Caco-2 (cell line): ENCODE results near the gene IGFLR1. TPM values are rescaled to one million over a fixed set of nuclear protein-coding genes. Genes with fewer than 3 reads are reported as not detected.

Experiments used
- BruUV-seq: library from RNA; stranded (reverse); fragments of 400-500 nt; replicated peaks from 2 replicates; lab custom pipeline; 2021; lab: Mats Ljungman, UMichigan
- CTCF ChIA-PET: fragments of 300-600 bp; sonication (Branson Sonifier 250); formaldehyde crosslinking; loops from one replicate; lab custom pipeline; 2022; ENCODE audit warnings: antibody characterized with exemption; lab: Charles Lee
- POLR2A ChIA-PET: fragments of 300-600 bp; sonication (Branson Sonifier 250); formaldehyde crosslinking; loops from one replicate; lab custom pipeline; 2022; ENCODE audit warnings: antibody characterized with exemption; lab: Charles Lee
- DNase-seq, 2 experiments: peaks; one replicate each; pipeline versions ENCODE4 v3.0.0 to v3.0.0-alpha.2; 2020 to 2022
- H3K27me3 ChIP-seq: replicated peaks from 2 replicates; pipeline ENCODE4 v1.6.0; 2011; ENCODE audit warnings: low read length; ENCODE audit not compliant: control insufficient read depth, insufficient read depth
- H3K36me3 ChIP-seq: 2 replicates; pipeline ENCODE4 v1.5.1; 2011; ENCODE audit warnings: low read length; ENCODE audit not compliant: control insufficient read depth, insufficient read depth
- H3K4me1 ChIP-seq: fragments of 250-450 bp; sonication (Bioruptor Pico); 2 replicates; pipeline ENCODE4 v1.5.1; 2020; ENCODE audit warnings: mild to moderate bottlenecking
- H3K4me3 ChIP-seq: 2 replicates; pipeline ENCODE4 v1.5.1; 2011; ENCODE audit warnings: low read depth, mild to moderate bottlenecking, control low read depth, low read length
- H3K9me3 ChIP-seq: fragments of 250-450 bp; sonication (Bioruptor Pico); 2 replicates; pipeline ENCODE4 v1.5.1; 2020; ENCODE audit warnings: mild to moderate bottlenecking, moderate library complexity
- H3K27ac Mint-ChIP-seq: one replicate; pipeline ENCODE4 v1.8.0; 2022; ENCODE audit warnings: mixed read lengths; ENCODE audit not compliant: unreplicated experiment
- H3K27me3 Mint-ChIP-seq: one replicate; pipeline ENCODE4 v1.8.0; 2022; ENCODE audit warnings: mixed read lengths; ENCODE audit not compliant: insufficient read depth, unreplicated experiment
- H3K36me3 Mint-ChIP-seq: one replicate; pipeline ENCODE4 v1.8.0; 2022; ENCODE audit warnings: mild to moderate bottlenecking, mixed read lengths; ENCODE audit not compliant: insufficient read depth, unreplicated experiment
- H3K4me1 Mint-ChIP-seq: one replicate; pipeline ENCODE4 v1.8.0; 2022; ENCODE audit warnings: low read depth, mixed read lengths; ENCODE audit not compliant: unreplicated experiment
- H3K4me3 Mint-ChIP-seq: one replicate; pipeline ENCODE4 v1.8.0; 2022; ENCODE audit warnings: mild to moderate bottlenecking, moderate library complexity, mixed read lengths; ENCODE audit not compliant: unreplicated experiment
- H3K9me3 Mint-ChIP-seq: one replicate; pipeline ENCODE4 v1.8.0; 2022; ENCODE audit warnings: mixed read lengths; ENCODE audit not compliant: unreplicated experiment
- intact Hi-C: fragments of 100-400 bp; cut with micrococcal nuclease; formaldehyde crosslinking; loops from one replicate; pipeline ENCODE4 v1.10.0; 2022; ENCODE audit not compliant: unreplicated experiment
- total RNA-seq: library from RNA; stranded (reverse); gene quantifications from 2 replicates; pipeline ENCODE4 v1.2.3, GENCODE V29; 2022
- TF ChIP-seq, protein P1 (sequence below), 2 experiments: fragments of 200-600 bp in 1 of 2; IDR thresholded peaks; 1 replicate in 1 of 2; 2 replicates in 1 of 2; pipeline versions ENCODE4 v1.5.1 to v1.8.0; 2011 to 2022; ENCODE audit warnings: antibody characterized with exemption in 1 of 2, control low read depth in 1 of 2, inconsistent platforms in 1 of 2, low read depth in 1 of 2, low read length in 1 of 2, mild to moderate bottlenecking in 1 of 2, moderate library complexity in 1 of 2; ENCODE audit not compliant: insufficient read depth in 1 of 2, severe bottlenecking in 1 of 2, unreplicated experiment in 1 of 2

The IGFLR1 gene
- total RNA-seq, 1 experiment from 2014 or later = 11.3 TPM

DNA sequence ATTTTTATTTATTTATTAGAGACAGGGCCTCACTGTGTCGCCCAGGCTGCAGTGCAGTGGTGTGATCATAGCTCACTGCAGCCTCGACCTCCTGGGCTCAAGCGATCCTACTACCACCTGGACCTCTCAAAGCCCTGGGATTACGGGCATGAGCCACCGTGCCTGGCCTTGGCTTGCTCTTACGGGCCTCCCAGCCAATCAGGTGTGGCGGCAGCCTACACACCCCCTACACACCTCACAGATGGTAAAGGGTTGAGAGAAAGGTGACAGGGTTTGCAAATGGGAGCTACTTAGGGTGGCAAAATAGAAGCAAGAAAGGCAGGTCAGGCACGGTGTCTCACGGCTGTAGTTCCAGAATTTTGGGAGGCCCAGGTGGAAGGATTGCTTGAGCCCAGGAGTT lies 38.9 kb downstream of the IGFLR1 start:
- no TSS peak for BruUV-seq
- Histone ChIP-seq H3K4me1 (no peaks in the 10 kb centered on the region), H3K9me3 (no peaks in the 10 kb centered on the region), H3K36me3 (no peaks in the 10 kb centered on the region), H3K4me3 (no peak overlapping the region), H3K27me3 (no peaks in the 10 kb centered on the region)
- H3K27me3 Mint-ChIP-seq = peaks cover 3% of the 10 kb centered on the region
- no peak overlapping the region for H3K27ac Mint-ChIP-seq
- TF ChIP-seq, protein P1, sequence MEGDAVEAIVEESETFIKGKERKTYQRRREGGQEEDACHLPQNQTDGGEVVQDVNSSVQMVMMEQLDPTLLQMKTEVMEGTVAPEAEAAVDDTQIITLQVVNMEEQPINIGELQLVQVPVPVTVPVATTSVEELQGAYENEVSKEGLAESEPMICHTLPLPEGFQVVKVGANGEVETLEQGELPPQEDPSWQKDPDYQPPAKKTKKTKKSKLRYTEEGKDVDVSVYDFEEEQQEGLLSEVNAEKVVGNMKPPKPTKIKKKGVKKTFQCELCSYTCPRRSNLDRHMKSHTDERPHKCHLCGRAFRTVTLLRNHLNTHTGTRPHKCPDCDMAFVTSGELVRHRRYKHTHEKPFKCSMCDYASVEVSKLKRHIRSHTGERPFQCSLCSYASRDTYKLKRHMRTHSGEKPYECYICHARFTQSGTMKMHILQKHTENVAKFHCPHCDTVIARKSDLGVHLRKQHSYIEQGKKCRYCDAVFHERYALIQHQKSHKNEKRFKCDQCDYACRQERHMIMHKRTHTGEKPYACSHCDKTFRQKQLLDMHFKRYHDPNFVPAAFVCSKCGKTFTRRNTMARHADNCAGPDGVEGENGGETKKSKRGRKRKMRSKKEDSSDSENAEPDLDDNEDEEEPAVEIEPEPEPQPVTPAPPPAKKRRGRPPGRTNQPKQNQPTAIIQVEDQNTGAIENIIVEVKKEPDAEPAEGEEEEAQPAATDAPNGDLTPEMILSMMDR (IDR thresholded peaks at IDR 0.05; ENCODE audit: insufficient read depth in 1 of 2, low read depth in 1 of 2, low read length in 1 of 2, severe bottlenecking in 1 of 2, unreplicated experiment in 1 of 2) = no peak
- intact Hi-C loops = loop anchor here (5.0 kb wide), 1 partner anchor 349 kb away; the partner anchor contains the start of genes THAP8 and WDR62
- H3K36me3 Mint-ChIP-seq = peaks cover 9% of the 10 kb centered on the region
- DNase-seq = no peak
- ChIA-PET CTCF (interaction anchor here (1.2 to 1.7 kb wide), 6 partner anchors 9 to 228 kb away, joined by 4 to 8 read pairs (median 6); partner anchors contain the start of gene COX6B1), POLR2A (interaction anchor here (0.5 kb wide), 1 partner anchor 19 kb away, joined by 4 read pairs; no protein-coding TSS in a partner anchor)
- peaks cover 6% of the 10 kb centered on the region for H3K4me1 Mint-ChIP-seq
- peak overlapping the region; percentile 82 for H3K4me3 Mint-ChIP-seq
- H3K9me3 Mint-ChIP-seq = no peaks in the 10 kb centered on the region

DNA sequence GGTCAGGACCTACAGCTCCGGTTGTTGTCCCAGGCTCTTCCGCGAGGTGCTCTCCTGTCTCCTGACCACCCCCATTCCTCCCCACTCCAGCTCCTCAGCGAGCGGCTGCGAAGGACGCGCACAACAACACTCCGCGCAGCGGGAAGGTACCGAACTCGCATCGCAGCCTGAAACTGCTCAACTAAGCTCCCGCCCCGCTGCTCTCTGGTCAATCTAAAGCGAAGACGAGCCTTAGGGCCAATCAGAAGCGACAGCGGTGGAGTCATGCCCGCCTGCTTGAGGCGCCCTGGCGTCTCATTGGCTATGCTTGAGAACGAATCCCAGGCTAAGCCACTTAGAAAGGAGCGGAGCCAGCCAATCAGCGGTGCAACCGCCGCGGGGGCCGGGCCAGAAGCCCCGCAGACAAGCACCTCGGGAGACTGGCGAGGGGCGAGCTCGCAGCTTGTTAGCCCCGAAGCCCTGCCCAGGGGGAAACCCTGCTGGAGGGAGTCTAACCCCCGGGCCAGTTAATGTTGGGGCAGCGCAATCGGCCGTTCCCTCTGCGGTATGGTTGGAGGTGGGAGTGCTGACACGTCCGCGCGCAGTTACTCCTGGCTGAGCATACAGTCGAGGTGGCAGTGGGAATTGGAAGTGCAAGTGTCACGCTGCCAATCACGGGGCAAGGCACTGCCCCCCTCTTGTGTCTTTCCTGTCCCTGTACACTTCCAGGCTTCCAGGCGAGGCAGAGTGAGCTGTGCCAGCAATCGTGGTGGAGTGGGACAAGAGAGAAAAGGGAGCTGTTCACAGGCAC lies 39.8 kb downstream of the IGFLR1 start:
- Histone ChIP-seq H3K4me1 (no peaks in the 10 kb centered on the region), H3K4me3 (peak overlapping the region; percentile 71), H3K9me3 (no peaks in the 10 kb centered on the region), H3K27me3 (no peaks in the 10 kb centered on the region), H3K36me3 (no peaks in the 10 kb centered on the region)
- POLR2A ChIA-PET = interaction anchor here (0.5 to 1.2 kb wide), 7 partner anchors 18 to 435 kb away, joined by 3 to 9 read pairs (median 3); partner anchors contain the start of genes COX6B1 and LIN37
- peaks cover 9% of the 10 kb centered on the region for H3K36me3 Mint-ChIP-seq
- peaks cover 6% of the 10 kb centered on the region for H3K4me1 Mint-ChIP-seq
- CTCF ChIA-PET = interaction anchor here (0.5 to 1.7 kb wide), 14 partner anchors 8 to 229 kb away, joined by 3 to 8 read pairs (median 4); partner anchors contain the start of genes COX6B1, LIN37, PSENEN and U2AF1L4
- H3K9me3 Mint-ChIP-seq = no peaks in the 10 kb centered on the region
- TF ChIP-seq, protein P1 (IDR thresholded peaks at IDR 0.05; ENCODE audit: insufficient read depth in 1 of 2, low read depth in 1 of 2, low read length in 1 of 2, severe bottlenecking in 1 of 2, unreplicated experiment in 1 of 2) = no peak
- peak; percentile 95 to 98 for DNase-seq
- H3K27me3 Mint-ChIP-seq = peaks cover 3% of the 10 kb centered on the region
- H3K4me3 Mint-ChIP-seq = peak overlapping the region; percentile 82
- intact Hi-C loops = loop anchor here (1.0 to 5.0 kb wide), 3 partner anchors 9 to 350 kb away; partner anchors contain the start of genes THAP8 and WDR62
- BruUV-seq = no TSS peak
- peak overlapping the region; percentile 64 for H3K27ac Mint-ChIP-seq

GRCh38 chr19:35696835-35697234 lies 45.4 kb downstream of the IGFLR1 start:
- ChIA-PET POLR2A (interaction anchor here (0.5 to 1.3 kb wide), 2 partner anchors 18 to 49 kb away, joined by 3 to 4 read pairs; partner anchors contain the start of gene COX6B1), CTCF (interaction anchor here (0.6 to 1.1 kb wide), 3 partner anchors 19 to 157 kb away, joined by 3 to 4 read pairs (median 3); no protein-coding TSS in a partner anchor)
- Mint-ChIP-seq H3K36me3 (no peaks in the 10 kb centered on the region), H3K27ac (no peak overlapping the region), H3K27me3 (no peaks in the 10 kb centered on the region), H3K4me3 (no peak overlapping the region), H3K9me3 (no peaks in the 10 kb centered on the region), H3K4me1 (peaks cover 6% of the 10 kb centered on the region)
- no peak overlapping the region for H3K4me3 ChIP-seq
- no peaks in the 10 kb centered on the region for H3K4me1 ChIP-seq
- no peaks in the 10 kb centered on the region; the same call in 1 of the 2 replicates for H3K9me3 ChIP-seq
- peak in 1 of 2 experiments; percentile 19 for DNase-seq
- TF ChIP-seq, protein P1 (IDR thresholded peaks at IDR 0.05; ENCODE audit: insufficient read depth in 1 of 2, low read depth in 1 of 2, low read length in 1 of 2, severe bottlenecking in 1 of 2, unreplicated experiment in 1 of 2) = no peak
- BruUV-seq = no TSS peak
- no peaks in the 10 kb centered on the region for H3K27me3 ChIP-seq
- intact Hi-C loops = no loop called here
- no peaks in the 10 kb centered on the region for H3K36me3 ChIP-seq
